OCI-LY1 (cell line): ENCODE data around the gene REEP6.

ENCODE experiments used
- CTCF ChIP-seq: fragments of 200-600 bp; sonication (generic), shearing (Covaris generic); IDR thresholded peaks from 2 replicates; pipeline ENCODE4 v1.5.1; 2017; ENCODE audit warnings: mild to moderate bottlenecking, antibody characterized with exemption, low read length, moderate library complexity, mixed read lengths
- EZH2 ChIP-seq: fragments of 200-600 bp; sonication (generic), shearing (Covaris generic); IDR thresholded peaks from 2 replicates; pipeline ENCODE4 v1.8.0; 2017; ENCODE audit warnings: borderline replicate concordance, mixed run types, mild to moderate bottlenecking, antibody characterized with exemption, low read length, moderate library complexity, mixed read lengths

DNA sequence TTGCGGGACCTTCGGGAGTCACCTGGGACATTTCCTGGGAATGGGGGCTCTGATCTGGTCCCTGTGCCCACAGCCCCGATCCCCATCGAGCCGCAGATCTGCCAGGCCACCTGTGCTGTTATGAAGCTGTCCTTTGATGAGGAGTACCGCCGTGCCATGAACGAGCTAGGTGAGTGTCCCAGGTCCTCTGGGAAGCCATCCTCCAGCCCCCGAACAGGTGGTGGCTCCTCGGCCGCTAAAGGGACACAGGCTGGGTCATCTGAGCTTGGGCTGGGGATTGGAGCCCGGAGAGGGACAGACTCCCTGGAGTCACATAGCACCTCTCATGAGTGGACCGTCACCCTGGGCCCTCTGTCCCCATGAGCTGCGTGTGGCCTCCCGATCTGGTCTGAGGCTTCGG is 33.1 kb upstream of the REEP6 start:
- TF ChIP-seq CTCF: no peak
- no peak for TF ChIP-seq EZH2
